Tibial nerve (tissue), 4 donors: ENCODE measurements around the gene RREB1. TPM values are rescaled to one million over a fixed set of nuclear protein-coding genes. Genes with fewer than 3 reads are reported as not detected.
A peak's percentile ranks its signal among the peaks of the same experiment; 100 is the strongest.
"Not testable (repeated sequence)": the region's sequence is repeated elsewhere in the genome, so short reads cannot be mapped to it uniquely, and the experiment has no call there.

Experiments
- DNase-seq, 2 donors: peaks; one replicate each; pipeline ENCODE4 v3.0.0-alpha.2; 2019; ENCODE audit warnings: low spot score in 2 of 2
- H3K27ac ChIP-seq, 4 donors: fragments of 200-600 bp; sonication (generic) in 3 of 4; one replicate each; pipeline ENCODE4 v1.5.1; 2017 to 2019; ENCODE audit warnings: mild to moderate bottlenecking in 1 of 4
- H3K27me3 ChIP-seq, 2 donors: fragments of 200-600 bp; sonication (generic) in 1 of 2; one replicate each; pipeline versions ENCODE4 v1.5.1 to v1.6.0; 2017 to 2019
- H3K36me3 ChIP-seq, 3 donors: fragments of 200-600 bp; sonication (generic); one replicate each; pipeline ENCODE4 v1.5.1; 2018 to 2019
- H3K4me1 ChIP-seq, 4 donors: fragments of 200-600 bp; sonication (generic) in 3 of 4; one replicate each; pipeline ENCODE4 v1.5.1; 2017 to 2019
- H3K4me3 ChIP-seq, 4 donors: fragments of 200-600 bp; sonication (generic) in 3 of 4; one replicate each; pipeline ENCODE4 v1.5.1; 2017 to 2019; ENCODE audit warnings: mild to moderate bottlenecking in 1 of 4, moderate library complexity in 1 of 4
- H3K9me3 ChIP-seq, 4 donors: fragments of 200-600 bp; sonication (generic) in 3 of 4; one replicate each; pipeline ENCODE4 v1.5.1; 2017 to 2019
- CTCF ChIP-seq, 5 experiments: fragments of 200-600 bp in 3 of 5; fragments of 450-650 bp in 2 of 5; sonication (generic) in 3 of 5; IDR thresholded peaks; one replicate each; pipeline ENCODE4 v1.5.1; 2016 to 2019; ENCODE audit warnings: antibody characterized with exemption in 5 of 5, mild to moderate bottlenecking in 3 of 5, moderate library complexity in 2 of 5
- EP300 ChIP-seq, 2 donors: sonication (generic); formaldehyde crosslinking; IDR thresholded peaks; one replicate each; pipeline ENCODE4 v1.6.1; 2017; ENCODE audit warnings: antibody characterized with exemption in 2 of 2, mild to moderate bottlenecking in 1 of 2
- POLR2A ChIP-seq, 2 donors: fragments of 450-650 bp; IDR thresholded peaks; one replicate each; pipeline ENCODE4 v1.6.1; 2017; ENCODE audit warnings: antibody characterized with exemption in 2 of 2, mild to moderate bottlenecking in 2 of 2, moderate library complexity in 2 of 2
- WGBS, 2 donors: methylation state at CpG; one replicate each; pipeline ENCODE4 v1.1.5; 2018; 5-methylcytosine and 5-hydroxymethylcytosine counted together
- total RNA-seq, 4 donors: library from RNA; depleted of rRNA; stranded (reverse); fragments of >200 nt; gene quantifications; one replicate each; pipeline ENCODE4 v1.1.0, GENCODE V29; 2016

RREB1 gene
- total RNA-seq, 4 donors from 2014 or later = 32.3 to 61.5 (median 36.3) TPM

GRCh38 chr6:7262746-7263518 lies 155.2 kb downstream of the RREB1 start:
- H3K27me3 ChIP-seq = no peaks in the 10 kb centered on the region
- no peak overlapping the region for H3K27ac ChIP-seq
- H3K4me3 ChIP-seq = no peak overlapping the region
- peak in 1 of 2 donors; percentile 5 for DNase-seq
- H3K4me1 ChIP-seq = peaks cover 0 to 27% (median 3%) of the 10 kb centered on the region in 4 donors
- no peak for TF ChIP-seq POLR2A (IDR thresholded peaks at IDR 0.05)
- TF ChIP-seq EP300 (IDR thresholded peaks at IDR 0.05) = no peak
- no peak for TF ChIP-seq CTCF (IDR thresholded peaks at IDR 0.05)
- no peaks in the 10 kb centered on the region for H3K9me3 ChIP-seq
- H3K36me3 ChIP-seq = no peaks in the 10 kb centered on the region
- WGBS, 2 donors = 80 to 86% methylated on average over 10 to 16 of the region's 16 CpGs

DNA sequence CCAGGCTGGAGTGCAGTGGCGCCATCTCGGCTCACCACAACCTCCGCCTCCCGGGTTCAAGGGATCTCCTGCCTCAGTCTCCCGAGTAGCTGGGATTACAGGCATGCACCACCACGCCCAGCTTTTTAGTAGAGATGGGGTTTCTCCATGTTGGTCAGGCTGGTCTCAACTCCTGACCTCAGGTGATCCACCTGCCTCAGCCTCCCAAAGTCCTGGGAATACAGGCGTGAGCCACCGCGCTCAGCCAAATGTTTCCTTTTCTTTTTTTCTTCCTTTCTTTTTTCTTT lies 155.7 kb downstream of the RREB1 start:
- H3K9me3 ChIP-seq, H3K27ac ChIP-seq, H3K36me3 ChIP-seq, H3K4me3 ChIP-seq, H3K27me3 ChIP-seq: not testable (repeated sequence)
- peaks cover 0 to 27% (median 3%) of the 10 kb centered on the region in 4 donors for H3K4me1 ChIP-seq
- 85 to 90% methylated on average over 9 of the region's 9 CpGs for WGBS, 2 donors
- peak in 1 of 2 donors; percentile 1 for DNase-seq

GRCh38 chr6:7264041-7264440 lies 156.3 kb downstream of the RREB1 start:
- Histone ChIP-seq H3K27me3 (no peaks in the 10 kb centered on the region), H3K4me1 (peaks cover 0 to 27% (median 3%) of the 10 kb centered on the region in 4 donors), H3K4me3 (no peak overlapping the region), H3K9me3 (no peaks in the 10 kb centered on the region), H3K36me3 (peaks cover 0 to 5% (median 0%) of the 10 kb centered on the region in 3 donors), H3K27ac (no peak overlapping the region)
- no peak for TF ChIP-seq EP300 (IDR thresholded peaks at IDR 0.05)
- TF ChIP-seq CTCF (IDR thresholded peaks at IDR 0.05) = no peak
- TF ChIP-seq POLR2A (IDR thresholded peaks at IDR 0.05) = no peak
- WGBS, 2 donors = 95 to 97% methylated on average over 14 to 15 of the region's 15 CpGs
- DNase-seq = peak in 1 of 2 donors; percentile 9

DNA sequence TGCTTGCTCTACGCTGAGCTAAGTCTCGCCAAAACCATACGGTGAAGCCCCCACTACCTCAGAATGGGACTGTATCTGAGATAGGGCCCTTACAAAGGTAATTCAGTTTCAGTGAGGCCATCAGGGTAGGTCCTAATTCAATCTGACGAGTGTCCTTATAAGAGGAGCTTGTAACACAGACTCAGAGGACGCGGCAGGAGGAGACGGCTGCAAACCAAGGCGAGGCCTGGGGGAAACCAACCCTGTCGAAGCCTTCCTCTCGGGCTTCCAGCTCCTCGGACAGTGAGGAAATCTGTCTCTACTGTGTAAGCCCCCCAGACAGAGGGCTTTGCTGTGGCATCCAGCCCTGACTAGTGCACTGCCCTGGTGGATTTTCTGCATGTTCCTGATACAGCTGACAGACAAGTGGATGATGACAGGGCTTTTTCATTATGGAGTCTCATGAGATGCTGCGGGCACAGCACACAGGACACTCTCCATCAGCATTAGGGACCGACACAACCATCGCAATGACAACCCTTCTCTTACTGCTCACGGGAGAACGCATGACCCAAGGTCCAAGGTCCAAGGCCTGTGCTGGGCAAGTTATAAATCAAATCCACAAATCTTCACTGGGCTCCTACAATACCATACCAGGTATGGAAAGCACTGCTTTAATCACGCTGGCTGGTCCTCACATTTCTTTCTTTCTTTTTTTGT lies 157.1 kb downstream of the RREB1 start:
- 89 to 95% methylated on average over 17 of the region's 17 CpGs for WGBS, 2 donors
- Histone ChIP-seq H3K27me3 (no peaks in the 10 kb centered on the region), H3K27ac (no peak overlapping the region), H3K9me3 (no peaks in the 10 kb centered on the region), H3K4me1 (peaks cover 0 to 27% (median 3%) of the 10 kb centered on the region in 4 donors), H3K4me3 (no peak overlapping the region), H3K36me3 (peaks cover 0 to 5% (median 0%) of the 10 kb centered on the region in 3 donors)
- peak in 1 of 2 donors; percentile 4 for DNase-seq
- no peak for TF ChIP-seq POLR2A (IDR thresholded peaks at IDR 0.05)
- no peak for TF ChIP-seq EP300 (IDR thresholded peaks at IDR 0.05)
- no peak for TF ChIP-seq CTCF (IDR thresholded peaks at IDR 0.05)

- peak in 1 of 2 donors; percentile 1 for DNase-seq
Observed at GRCh38 chr6:7265385-7265726, 157.6 kb downstream of the RREB1 start.

GRCh38 chr6:7267071-7267465 lies 159.3 kb downstream of the RREB1 start:
- H3K9me3 ChIP-seq = no peaks in the 10 kb centered on the region
- 92 to 97% methylated on average over 6 to 8 of the region's 8 CpGs for WGBS, 2 donors
- no peaks in the 10 kb centered on the region for H3K27me3 ChIP-seq
- no peak overlapping the region for H3K27ac ChIP-seq
- peaks cover 0 to 9% (median 0%) of the 10 kb centered on the region in 4 donors for H3K4me1 ChIP-seq
- TF ChIP-seq EP300 (IDR thresholded peaks at IDR 0.05) (no peak), CTCF (IDR thresholded peaks at IDR 0.05) (no peak), POLR2A (IDR thresholded peaks at IDR 0.05) (no peak)
- H3K36me3 ChIP-seq = peaks cover 0 to 5% (median 0%) of the 10 kb centered on the region in 3 donors
- no peak overlapping the region for H3K4me3 ChIP-seq
- DNase-seq = no peak

More at GRCh38 chr6:7265385-7265726, 157.6 kb downstream of the RREB1 start:
- not testable (repeated sequence) for H3K4me3 ChIP-seq, H3K27me3 ChIP-seq, H3K36me3 ChIP-seq, H3K27ac ChIP-seq, H3K9me3 ChIP-seq
- 92 to 93% methylated on average over 7 of the region's 7 CpGs for WGBS, 2 donors
- H3K4me1 ChIP-seq = peaks cover 0 to 24% (median 3%) of the 10 kb centered on the region in 4 donors
